GM23248 (cell line): ENCODE data around the gene EIF2S3.

Experiments used
- EZH2 ChIP-seq: fragments of 200-600 bp; sonication (generic); IDR thresholded peaks from 2 replicates; pipeline ENCODE4 v1.6.1; 2018; ENCODE audit warnings: antibody characterized with exemption, mild to moderate bottlenecking; ENCODE audit not compliant: insufficient read depth, poor library complexity, severe bottlenecking
- EZH2phosphoT487 ChIP-seq: fragments of 200-600 bp; sonication (generic); IDR thresholded peaks from 2 replicates; pipeline ENCODE4 v1.6.1; 2018; ENCODE audit warnings: antibody characterized with exemption, moderate library complexity, mild to moderate bottlenecking, low read depth; ENCODE audit not compliant: insufficient read depth

GRCh38 chrX:24018809-24019208, 35.9 kb upstream of the EIF2S3 start:
- TF ChIP-seq EZH2phosphoT487 (no peak), EZH2 (no peak)
